HG03108 (cell line): Measurements from ENCODE around the gene MRPS24.
"Not testable (repeated sequence)": the region's sequence is repeated elsewhere in the genome, so short reads cannot be mapped to it uniquely, and the experiment has no call there.

ENCODE experiments used
- ATAC-seq: cut with Tn5 transposase; IDR thresholded peaks from one replicate; pipeline ENCODE4 v1.9.1; 2021; ENCODE audit warnings: moderate library complexity; ENCODE audit not compliant: unreplicated experiment

MRPS24 gene

DNA sequence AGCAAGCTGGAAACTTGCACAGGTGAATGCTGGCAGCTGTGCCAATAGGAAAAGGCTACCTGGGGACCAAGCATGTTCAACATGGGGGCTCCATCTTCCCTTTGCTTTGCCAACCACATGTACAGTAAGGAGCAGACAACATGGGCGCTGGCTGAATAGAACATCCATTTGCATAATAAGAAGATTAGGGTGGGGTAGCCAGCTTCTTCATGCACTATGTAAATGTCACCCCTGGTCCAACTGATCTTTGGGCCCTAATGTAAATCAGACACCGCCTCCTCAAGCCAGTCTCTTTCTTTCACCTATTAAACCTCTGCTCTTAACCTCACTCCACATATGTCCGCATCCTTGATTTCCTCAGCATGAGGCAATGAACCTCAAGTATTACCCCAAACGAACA lies 26.0 kb downstream of the MRPS24 start:
- no peak for ATAC-seq

DNA sequence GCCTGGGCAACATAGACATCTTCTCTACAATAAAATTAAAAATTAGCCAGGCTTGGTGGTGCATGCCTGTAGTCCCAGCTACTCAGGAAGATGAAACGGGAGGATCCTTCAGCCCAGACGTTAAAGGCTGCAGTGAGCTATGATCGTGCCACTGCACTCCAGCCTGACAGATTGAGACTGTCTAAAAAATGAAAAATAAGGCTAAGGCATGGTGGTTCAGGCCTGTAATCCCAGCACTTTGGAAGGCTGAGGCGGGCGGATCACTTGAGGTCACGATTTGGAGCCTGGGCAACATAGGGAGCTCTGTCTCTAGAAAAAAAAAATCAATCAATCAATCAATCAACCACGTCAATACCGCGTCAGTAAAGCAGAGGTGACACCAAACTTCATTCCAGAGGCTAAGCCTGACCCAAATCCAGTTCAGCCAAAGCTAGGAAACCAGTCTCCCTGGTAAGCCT lies 31.1 kb downstream of the MRPS24 start:
- ATAC-seq, result no peak

DNA sequence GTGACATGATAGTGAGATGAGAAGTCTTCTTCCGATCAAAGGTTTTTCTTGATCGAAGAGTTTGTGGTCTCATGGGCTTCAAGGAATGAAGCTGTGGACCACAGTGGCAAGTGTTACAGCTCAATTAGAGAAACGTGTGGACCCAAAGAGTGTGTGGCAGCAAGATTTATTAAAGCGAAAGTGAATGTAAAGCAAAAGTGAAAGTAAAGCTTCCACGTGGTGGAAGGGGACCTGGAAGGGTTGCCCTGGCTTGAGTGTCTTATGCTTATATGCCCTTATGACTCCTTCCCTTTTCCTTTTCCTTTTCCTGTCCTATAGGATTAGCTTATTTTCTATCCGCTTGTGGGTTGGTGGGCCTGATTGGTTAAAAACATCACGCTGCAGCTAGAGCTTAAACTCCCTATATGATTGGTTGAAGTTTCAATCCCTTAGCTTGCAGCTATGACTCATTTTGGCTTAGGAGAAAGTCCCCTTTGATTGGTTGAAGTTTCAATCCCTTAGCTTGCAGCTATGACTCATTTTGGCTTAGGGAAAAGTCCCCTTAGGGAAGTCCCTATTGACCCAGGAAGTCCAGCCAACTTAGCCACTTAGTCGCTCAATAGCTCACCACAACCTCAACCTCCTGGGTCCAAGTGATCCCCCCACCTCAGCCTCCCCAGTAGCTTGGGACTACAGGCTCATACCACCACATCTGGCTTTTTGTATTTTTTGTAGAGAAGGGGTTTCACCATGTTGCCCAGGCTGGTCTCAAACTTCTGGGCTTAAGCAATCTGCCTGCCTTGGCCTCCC lies 34.7 kb downstream of the MRPS24 start:
- ATAC-seq, result peak; percentile 37

DNA sequence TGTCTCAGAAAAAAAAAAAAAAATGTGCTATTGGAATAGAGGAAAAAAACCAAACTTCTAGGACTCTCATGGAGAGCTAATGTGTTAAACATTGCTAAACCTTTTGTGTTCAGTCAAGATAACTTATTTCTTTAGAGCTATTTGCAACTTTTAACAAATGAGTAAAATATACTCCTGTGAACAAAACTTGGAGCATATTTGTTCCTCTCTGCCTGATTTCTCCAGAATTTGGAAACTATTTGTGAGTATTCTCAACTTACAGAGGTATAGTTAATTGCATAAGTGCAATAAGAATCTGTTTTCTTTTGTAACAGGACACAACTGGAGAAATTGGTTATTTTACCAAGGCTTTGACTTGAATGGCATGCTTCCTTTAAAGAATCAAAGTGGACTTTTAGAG lies 38.4 kb downstream of the MRPS24 start:
- ATAC-seq, result not testable (repeated sequence)

DNA sequence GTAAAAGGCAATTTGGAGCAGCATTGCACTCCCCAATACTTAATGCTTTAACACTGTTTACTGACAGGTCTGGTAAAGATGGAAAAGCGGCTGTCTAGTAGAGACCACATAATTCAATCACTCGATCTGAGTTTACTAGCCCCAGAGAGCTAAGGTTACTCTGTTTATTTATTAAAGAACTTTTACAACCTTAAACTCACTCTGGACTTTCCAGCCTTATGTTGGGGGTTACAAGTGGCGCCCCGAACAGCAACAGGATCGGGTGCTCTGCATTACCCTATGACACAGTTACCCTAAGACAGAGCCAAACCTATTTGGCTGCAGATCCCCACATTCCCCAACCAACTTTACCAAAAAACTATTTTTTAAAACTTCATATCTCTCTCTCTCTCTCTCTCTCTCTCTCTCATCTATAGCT lies 43.9 kb downstream of the MRPS24 start:
- no peak for ATAC-seq

DNA sequence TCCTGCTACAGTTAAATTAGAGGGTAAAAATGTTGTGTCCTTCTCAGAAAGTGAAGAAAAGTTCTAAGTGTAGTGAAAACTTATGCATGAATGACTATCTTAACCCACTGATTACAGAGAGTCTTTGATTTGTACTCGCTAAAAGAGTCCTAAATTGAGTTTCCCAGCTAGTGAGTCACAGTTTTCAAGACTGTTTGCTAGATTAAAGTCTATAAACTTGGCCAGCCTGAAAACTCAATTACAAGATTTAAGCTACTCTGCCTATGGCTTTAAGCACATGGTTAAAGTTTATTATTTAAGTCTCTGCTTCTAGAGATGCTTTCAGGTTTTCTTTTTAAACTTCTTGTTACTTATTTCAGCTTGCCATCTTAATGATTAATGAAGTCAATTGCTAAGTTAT lies 44.4 kb downstream of the MRPS24 start:
- no peak for ATAC-seq

DNA sequence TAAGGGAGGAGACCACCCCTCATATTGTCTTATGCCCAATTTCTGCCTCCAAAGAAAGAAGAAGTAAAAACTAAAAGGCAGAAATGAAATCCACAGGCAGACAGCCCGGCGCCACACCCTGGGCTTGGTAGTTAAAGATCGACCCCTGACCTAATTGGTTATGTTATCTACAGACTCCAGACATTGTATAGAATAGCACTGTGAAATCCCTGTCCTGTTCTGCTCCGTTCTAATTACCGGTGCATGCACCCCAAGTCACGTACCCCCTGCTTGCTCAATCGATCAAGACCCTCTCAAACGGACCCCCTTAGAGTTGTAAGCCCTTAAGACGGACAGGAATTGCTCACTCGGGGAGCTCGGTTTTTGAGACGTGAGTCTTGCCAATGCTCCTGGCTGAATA lies 44.8 kb downstream of the MRPS24 start:
- not testable (repeated sequence) for ATAC-seq

DNA sequence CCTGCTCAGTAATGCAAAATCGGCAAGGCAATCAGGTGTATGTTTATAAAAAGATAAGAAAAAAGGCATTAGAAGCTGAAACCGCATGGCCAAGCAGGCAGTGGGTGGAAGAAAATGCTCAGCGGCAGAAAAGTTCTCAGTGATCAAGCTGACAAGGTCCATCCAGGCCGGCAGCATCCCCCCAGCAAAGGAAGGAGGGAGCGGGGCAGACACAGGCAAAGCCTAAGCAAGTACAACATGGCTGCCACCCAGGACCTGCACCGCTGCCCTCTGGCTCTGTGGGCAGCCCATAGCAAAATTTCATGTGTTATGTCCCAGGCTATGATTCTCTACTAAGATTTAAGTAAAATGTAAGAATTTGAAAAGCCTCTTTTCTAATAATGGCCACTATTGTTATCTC lies 45.4 kb downstream of the MRPS24 start:
- no peak for ATAC-seq

DNA sequence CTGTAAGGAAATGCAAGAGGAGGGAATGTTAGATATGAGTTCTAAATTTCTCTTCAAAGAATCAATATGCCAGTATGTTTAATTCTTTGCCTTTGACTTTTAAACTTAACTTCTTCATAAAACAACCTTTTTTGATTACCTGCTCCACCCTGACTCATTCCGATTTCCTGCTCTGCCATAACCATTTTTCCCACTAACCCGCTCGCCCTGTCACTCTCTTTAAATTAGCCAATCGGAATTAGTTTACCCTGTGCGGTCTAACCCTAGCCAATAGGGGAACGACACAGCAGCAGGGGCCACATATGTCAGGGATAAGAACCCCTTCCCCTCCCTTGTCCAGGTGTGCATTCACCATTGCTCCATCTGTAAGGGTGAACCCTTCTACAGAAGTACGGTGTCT lies 45.9 kb downstream of the MRPS24 start:
- ATAC-seq, result not testable (repeated sequence)
